WI38 (cell line): ENCODE data around the gene MYO1H.
"Not testable (repeated sequence)": the region's sequence is repeated elsewhere in the genome, so short reads cannot be mapped to it uniquely, and the experiment has no call there.

Experiments used
- H3K4me3 ChIP-seq: 2 replicates; pipeline ENCODE4 v1.5.1; 2011; ENCODE audit warnings: low read depth, mild to moderate bottlenecking, control low read depth, low read length
- TF ChIP-seq, protein P1 (sequence below): IDR thresholded peaks from 2 replicates; pipeline ENCODE4 v1.5.1; 2012; ENCODE audit warnings: low read depth, mild to moderate bottlenecking, control low read depth, low read length

Gene MYO1H

DNA sequence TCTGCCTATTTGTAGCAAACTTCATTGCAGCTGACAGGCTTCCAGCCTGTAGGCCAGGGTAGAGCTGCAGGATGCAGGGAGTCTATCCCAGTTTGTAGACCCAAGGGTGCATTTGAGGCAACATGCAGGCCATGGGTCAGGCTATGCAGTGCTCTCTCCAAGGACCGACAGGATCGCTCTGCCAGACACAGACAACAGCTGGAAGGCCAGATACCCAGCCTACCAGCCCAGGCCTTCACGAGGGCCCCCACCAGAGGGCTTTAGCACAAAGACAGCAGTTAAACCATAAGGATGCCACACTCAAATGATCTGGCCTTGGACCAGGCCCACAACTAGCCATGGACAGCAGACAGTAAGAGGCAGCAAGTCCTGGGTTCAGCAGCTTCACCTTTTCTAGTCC lies 119.1 kb downstream of the MYO1H start:
- TF ChIP-seq, protein P1, sequence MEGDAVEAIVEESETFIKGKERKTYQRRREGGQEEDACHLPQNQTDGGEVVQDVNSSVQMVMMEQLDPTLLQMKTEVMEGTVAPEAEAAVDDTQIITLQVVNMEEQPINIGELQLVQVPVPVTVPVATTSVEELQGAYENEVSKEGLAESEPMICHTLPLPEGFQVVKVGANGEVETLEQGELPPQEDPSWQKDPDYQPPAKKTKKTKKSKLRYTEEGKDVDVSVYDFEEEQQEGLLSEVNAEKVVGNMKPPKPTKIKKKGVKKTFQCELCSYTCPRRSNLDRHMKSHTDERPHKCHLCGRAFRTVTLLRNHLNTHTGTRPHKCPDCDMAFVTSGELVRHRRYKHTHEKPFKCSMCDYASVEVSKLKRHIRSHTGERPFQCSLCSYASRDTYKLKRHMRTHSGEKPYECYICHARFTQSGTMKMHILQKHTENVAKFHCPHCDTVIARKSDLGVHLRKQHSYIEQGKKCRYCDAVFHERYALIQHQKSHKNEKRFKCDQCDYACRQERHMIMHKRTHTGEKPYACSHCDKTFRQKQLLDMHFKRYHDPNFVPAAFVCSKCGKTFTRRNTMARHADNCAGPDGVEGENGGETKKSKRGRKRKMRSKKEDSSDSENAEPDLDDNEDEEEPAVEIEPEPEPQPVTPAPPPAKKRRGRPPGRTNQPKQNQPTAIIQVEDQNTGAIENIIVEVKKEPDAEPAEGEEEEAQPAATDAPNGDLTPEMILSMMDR: no peak
- no peak overlapping the region for H3K4me3 ChIP-seq

DNA sequence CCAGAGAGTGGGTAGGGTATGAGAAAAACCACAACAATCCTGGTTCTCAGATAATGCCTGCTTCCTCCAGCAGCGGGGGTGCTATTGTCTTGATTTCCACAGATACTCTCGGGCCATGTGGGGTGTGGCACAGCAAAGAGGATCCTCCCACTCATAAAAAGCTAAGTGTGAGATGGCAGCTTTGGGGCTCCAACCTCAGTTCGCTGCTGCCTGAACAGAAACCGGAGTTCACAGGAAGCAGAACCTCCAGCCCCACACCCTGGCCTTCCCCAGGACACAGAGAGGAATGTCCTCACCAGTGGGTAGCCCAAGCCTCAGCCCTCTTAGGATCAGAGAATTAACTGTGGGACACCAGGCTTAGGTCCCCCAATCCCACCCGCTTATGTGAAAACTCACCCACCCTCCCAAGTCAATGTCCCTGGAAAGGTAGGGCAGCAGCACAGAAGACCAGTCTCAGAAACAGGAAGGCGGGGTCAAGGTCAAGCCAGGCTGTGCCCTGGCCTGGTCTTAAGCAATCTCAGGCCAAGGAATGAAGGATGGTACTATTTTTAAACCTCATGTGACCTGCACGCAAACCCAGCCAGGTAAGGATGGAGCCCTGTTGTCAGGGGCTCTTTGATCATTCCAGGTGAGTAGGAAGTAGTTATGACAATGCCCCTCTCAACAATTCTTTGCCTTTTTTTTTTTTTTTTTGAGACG lies 120.4 kb downstream of the MYO1H start:
- TF ChIP-seq, protein P1: no peak
- no peak overlapping the region for H3K4me3 ChIP-seq

DNA sequence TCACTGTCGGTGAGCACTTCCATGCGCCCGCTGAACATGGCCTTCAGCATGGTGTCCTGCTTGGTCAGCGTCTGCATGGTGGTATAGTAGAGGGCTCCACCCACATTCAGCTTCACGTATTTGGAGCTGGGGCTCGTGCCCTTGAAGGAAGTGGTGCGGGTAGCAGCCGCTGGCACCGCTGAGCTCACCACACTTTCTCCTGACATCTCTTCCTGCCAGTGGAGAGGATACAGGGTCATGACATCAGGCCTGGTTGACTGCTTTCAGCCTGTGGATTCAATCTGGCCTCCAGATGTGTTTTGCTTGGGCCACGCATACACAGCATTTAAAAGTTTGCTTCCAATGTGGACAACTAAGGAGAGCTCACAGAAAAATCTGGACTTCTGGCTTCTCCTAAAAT lies 121.8 kb downstream of the MYO1H start:
- no peak overlapping the region for H3K4me3 ChIP-seq
- TF ChIP-seq, protein P1: no peak

DNA sequence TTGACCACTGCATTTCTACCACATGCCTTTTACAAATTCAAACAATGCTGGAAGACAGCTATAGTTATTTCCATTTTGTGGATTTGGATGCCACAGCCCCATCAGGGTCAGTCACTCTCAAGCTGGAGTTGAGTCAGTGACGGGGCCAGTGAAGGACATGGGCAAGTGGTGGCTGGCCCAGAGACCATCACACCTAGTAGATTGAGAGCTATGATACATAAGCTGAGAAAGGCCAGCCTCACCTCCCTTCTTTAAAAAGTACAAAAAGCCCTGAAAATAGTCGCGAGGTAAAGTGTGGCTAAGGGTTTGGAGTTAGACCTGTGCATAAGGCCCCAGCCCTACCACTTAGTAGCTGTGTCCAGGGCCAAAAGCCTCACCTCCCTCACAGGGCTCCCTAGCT lies 125.3 kb downstream of the MYO1H start:
- TF ChIP-seq, protein P1: no peak
- no peak overlapping the region for H3K4me3 ChIP-seq

DNA sequence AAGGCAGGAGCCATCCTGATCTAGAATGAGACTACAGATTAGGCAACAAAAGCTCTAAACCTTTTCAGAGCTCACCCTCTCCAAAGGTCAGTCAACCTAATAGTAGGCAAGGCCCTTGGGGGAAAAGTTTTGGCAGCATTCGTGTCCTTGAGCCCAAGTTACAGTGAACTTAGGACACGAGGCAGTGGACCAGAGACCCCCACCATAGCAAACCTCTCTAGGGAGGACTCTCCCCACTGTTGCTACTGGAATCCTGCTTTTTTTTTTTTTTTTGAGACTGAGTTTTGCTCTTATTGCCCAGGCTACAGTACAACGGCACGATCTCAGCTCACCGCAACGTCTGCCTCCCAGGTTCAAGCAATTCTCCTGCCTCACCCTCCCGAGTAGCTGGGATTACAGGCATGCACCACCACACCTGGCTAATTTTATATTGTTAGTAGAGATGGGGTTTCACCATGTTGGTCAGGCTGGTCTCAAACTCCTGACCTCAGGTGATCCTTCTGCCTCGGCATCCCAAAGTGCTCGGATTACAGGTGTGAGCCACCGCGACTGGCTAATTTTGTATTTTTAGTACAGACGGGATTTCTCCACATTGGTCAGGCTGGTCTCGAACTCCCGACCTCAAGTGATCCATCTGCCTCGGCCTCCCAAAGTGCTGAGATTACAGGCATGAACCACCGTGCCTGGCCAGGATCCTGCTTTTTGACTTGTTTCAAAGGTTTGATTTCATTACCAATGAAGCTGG lies 126.0 kb downstream of the MYO1H start:
- H3K4me3 ChIP-seq: not testable (repeated sequence)

DNA sequence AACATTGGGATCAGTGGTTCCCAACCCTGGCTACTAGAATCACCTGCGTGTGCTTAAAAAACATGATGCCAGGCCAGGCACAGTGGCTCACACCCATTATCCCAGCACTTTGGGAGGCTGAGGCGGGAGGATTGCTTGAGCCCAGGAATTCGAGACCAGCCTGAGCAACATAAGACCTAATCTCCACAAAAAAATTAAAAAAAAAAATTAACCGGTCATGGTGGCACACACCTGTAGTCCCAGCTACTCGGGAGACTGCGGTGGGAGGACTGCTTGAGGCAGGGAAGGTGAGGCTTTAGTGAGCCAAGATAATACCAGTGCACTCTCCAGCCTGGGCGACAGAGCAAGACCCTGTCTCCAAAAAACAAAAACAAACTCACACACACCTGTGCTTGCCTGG lies 127.4 kb downstream of the MYO1H start:
- peak overlapping the region; percentile 99 for H3K4me3 ChIP-seq
- TF ChIP-seq, protein P1: no peak

DNA sequence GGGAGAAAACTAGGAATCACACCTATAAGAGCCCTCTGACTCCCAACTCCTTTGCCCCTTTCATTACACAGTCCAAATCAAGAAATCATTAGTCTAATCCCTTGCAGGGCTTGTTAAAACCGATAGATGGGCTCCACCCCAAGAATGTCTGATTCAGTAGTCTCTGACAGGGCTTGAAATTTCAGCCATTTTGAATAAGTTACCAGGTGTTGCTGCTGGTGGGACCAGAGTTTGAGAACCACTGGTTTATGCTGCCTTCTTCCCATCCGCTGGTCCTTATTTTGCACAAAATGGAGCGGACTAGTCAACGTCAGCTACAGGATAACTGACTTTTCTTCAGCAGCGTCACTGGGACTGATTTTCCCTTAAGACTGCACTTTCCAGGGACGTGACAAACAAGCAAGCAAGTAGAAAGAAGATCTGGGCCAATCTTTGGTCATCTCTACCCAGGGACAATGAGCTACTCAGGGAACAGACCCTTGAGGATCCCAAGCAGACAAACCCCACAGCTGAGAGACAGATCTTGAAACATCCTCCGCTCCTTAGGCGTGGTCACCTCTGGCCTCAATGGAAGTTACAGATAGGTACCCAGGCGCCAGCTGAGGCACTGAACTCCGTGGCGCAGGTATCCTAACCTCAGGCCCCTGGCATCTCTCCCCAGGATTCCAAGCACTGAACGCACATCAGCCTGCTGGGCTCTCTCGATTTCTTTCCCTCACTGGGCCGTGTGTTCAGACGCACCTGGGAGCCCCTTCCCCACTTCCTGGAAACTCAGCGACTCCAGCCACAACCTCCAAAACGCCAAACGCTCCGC lies 128.5 kb downstream of the MYO1H start:
- peak overlapping the region; percentile 99 for H3K4me3 ChIP-seq
- TF ChIP-seq, protein P1: no peak
